ENCODE data around the gene NELL2. TPM values are rescaled to one million over a fixed set of nuclear protein-coding genes. Genes with fewer than 3 reads are reported as not detected.
A peak's percentile ranks its signal among the peaks of the same experiment; 100 is the strongest.

NELL2 gene
- total RNA-seq, 2 experiments from 2014 or later, result 99.7 to 106 TPM

- no peak for ATAC-seq
- H3K9me3 Mint-ChIP-seq, result no peaks in the 10 kb centered on the region
- H3K4me3 Mint-ChIP-seq, result no peak overlapping the region
- H3K36me3 Mint-ChIP-seq (ENCODE audit: low read depth), result peaks cover 43% of the 10 kb centered on the region
- DNase-seq, result no peak
- intact Hi-C loops (cut with micrococcal nuclease), result no loop called here
- H3K27ac Mint-ChIP-seq, result no peak overlapping the region
- H3K4me1 Mint-ChIP-seq (ENCODE audit: low read depth), result peaks cover 41% of the 10 kb centered on the region
- no peaks in the 10 kb centered on the region for H3K27me3 Mint-ChIP-seq
- ChIA-PET POLR2A (interaction anchor here (0.8 kb wide), 1 partner anchor 12 kb away, joined by 3 read pairs; no protein-coding TSS in a partner anchor), CTCF (interaction anchor here (0.7 to 1.5 kb wide), 2 partner anchors 17 to 376 kb away, joined by 4 read pairs; no protein-coding TSS in a partner anchor)
- no peak for TF ChIP-seq CTCF (IDR thresholded peaks at IDR 0.05)
Measured at GRCh38 chr12:44555454-44555853, 320.7 kb downstream of the NELL2 start.

- peaks cover 54% of the 10 kb centered on the region for H3K4me1 Mint-ChIP-seq (ENCODE audit: low read depth)
- H3K4me3 Mint-ChIP-seq, result no peak overlapping the region
- no peaks in the 10 kb centered on the region for H3K9me3 Mint-ChIP-seq
- intact Hi-C loops (cut with micrococcal nuclease), result no loop called here
- DNase-seq, result no peak
- peak; percentile 71 for ATAC-seq
- no peak for TF ChIP-seq CTCF (IDR thresholded peaks at IDR 0.05)
- CTCF ChIA-PET, result no interaction called here
- no peaks in the 10 kb centered on the region for H3K27me3 Mint-ChIP-seq
- peak overlapping the region; percentile 41 for H3K27ac Mint-ChIP-seq
- POLR2A ChIA-PET, result no interaction called here
- H3K36me3 Mint-ChIP-seq (ENCODE audit: low read depth), result peaks cover 29% of the 10 kb centered on the region
Measured at GRCh38 chr12:44551631-44552030, 324.5 kb downstream of the NELL2 start.

- H3K27ac Mint-ChIP-seq, result no peak overlapping the region
- peaks cover 23% of the 10 kb centered on the region for H3K36me3 Mint-ChIP-seq (ENCODE audit: low read depth)
- DNase-seq (no peak), ATAC-seq (no peak)
- H3K4me1 Mint-ChIP-seq (ENCODE audit: low read depth), result peaks cover 65% of the 10 kb centered on the region
- POLR2A ChIA-PET, result no interaction called here
- H3K9me3 Mint-ChIP-seq, result no peaks in the 10 kb centered on the region
- TF ChIP-seq CTCF (IDR thresholded peaks at IDR 0.05), result no peak
- no peak overlapping the region for H3K4me3 Mint-ChIP-seq
- H3K27me3 Mint-ChIP-seq, result no peaks in the 10 kb centered on the region
- intact Hi-C loops (cut with micrococcal nuclease), result no loop called here
- CTCF ChIA-PET, result no interaction called here
Measured at GRCh38 chr12:44550377-44550776, 325.7 kb downstream of the NELL2 start.

- DNase-seq (no peak), ATAC-seq (no peak)
- ChIA-PET POLR2A (no interaction called here), CTCF (no interaction called here)
- Mint-ChIP-seq H3K4me1 (ENCODE audit: low read depth) (peaks cover 61% of the 10 kb centered on the region), H3K27ac (no peak overlapping the region), H3K36me3 (ENCODE audit: low read depth) (peaks cover 7% of the 10 kb centered on the region), H3K4me3 (no peak overlapping the region), H3K27me3 (no peaks in the 10 kb centered on the region), H3K9me3 (no peaks in the 10 kb centered on the region)
- intact Hi-C loops (cut with micrococcal nuclease), result no loop called here
- no peak for TF ChIP-seq CTCF (IDR thresholded peaks at IDR 0.05)
Measured at GRCh38 chr12:44546060-44546459, 330.1 kb downstream of the NELL2 start.

GRCh38 chr12:44544018-44544417 lies 332.1 kb downstream of the NELL2 start:
- no peak overlapping the region for H3K4me3 Mint-ChIP-seq
- H3K36me3 Mint-ChIP-seq (ENCODE audit: low read depth), result peaks cover 4% of the 10 kb centered on the region
- intact Hi-C loops (cut with micrococcal nuclease), result no loop called here
- no peak for TF ChIP-seq CTCF (IDR thresholded peaks at IDR 0.05)
- ATAC-seq (no peak), DNase-seq (no peak)
- peaks cover 50% of the 10 kb centered on the region for H3K4me1 Mint-ChIP-seq (ENCODE audit: low read depth)
- no peaks in the 10 kb centered on the region for H3K9me3 Mint-ChIP-seq
- H3K27ac Mint-ChIP-seq, result no peak overlapping the region
- H3K27me3 Mint-ChIP-seq, result no peaks in the 10 kb centered on the region
- CTCF ChIA-PET, result no interaction called here
- POLR2A ChIA-PET, result interaction anchor here (1.0 kb wide), 1 partner anchor 11 kb away, joined by 3 read pairs; no protein-coding TSS in a partner anchor

Data from activated CD8-positive, alpha-beta T cell treated with anti-CD3 and anti-CD28 coated beads for 36 hours (primary cell).